Neural cell (in vitro differentiated cells): ENCODE measurements around the gene GATA6. TPM values are rescaled to one million over a fixed set of nuclear protein-coding genes. Genes with fewer than 3 reads are reported as not detected.

ENCODE experiments used
- H2AFZ ChIP-seq: fragments of 200-600, 300-800 bp; sonication (generic), shearing (Covaris generic); 2 replicates; pipeline ENCODE4 v1.6.0; 2014; ENCODE audit warnings: low read depth, mild to moderate bottlenecking, antibody characterized with exemption, low read length, moderate library complexity
- H3F3A ChIP-seq: fragments of 200-600 bp; shearing (Covaris generic); 2 replicates; pipeline ENCODE4 v1.6.1; 2016; ENCODE audit warnings: mild to moderate bottlenecking, moderate library complexity, mixed read lengths, antibody characterized with exemption, low read length; ENCODE audit not compliant: insufficient read depth, poor library complexity, severe bottlenecking
- H3K27ac ChIP-seq: fragments of 200-600, 300-800 bp; sonication (generic), shearing (Covaris generic); 2 replicates; pipeline ENCODE4 v1.5.1; 2014; ENCODE audit warnings: mild to moderate bottlenecking, low read length, moderate library complexity
- H3K27me3 ChIP-seq: fragments of 300-800, 200-600 bp; sonication (generic), shearing (Covaris generic); 2 replicates; pipeline ENCODE4 v1.6.0; 2014; ENCODE audit warnings: mild to moderate bottlenecking, low read depth, low read length, moderate library complexity; ENCODE audit not compliant: insufficient read depth
- H3K36me3 ChIP-seq: fragments of 300-800, 200-600 bp; sonication (generic), shearing (Covaris generic); 2 replicates; pipeline ENCODE4 v1.5.1; 2014; ENCODE audit warnings: mild to moderate bottlenecking, antibody characterized with exemption, low read length, moderate library complexity; ENCODE audit not compliant: insufficient read depth
- H3K4me2 ChIP-seq: fragments of 300-800, 200-600 bp; sonication (generic), shearing (Covaris generic); 2 replicates; pipeline ENCODE4 v1.6.0; 2014; ENCODE audit warnings: mild to moderate bottlenecking, low read length
- H3K4me3 ChIP-seq: fragments of 300-800, 200-600 bp; sonication (generic), shearing (Covaris generic); 2 replicates; pipeline ENCODE4 v1.5.1; 2014; ENCODE audit warnings: mild to moderate bottlenecking, low read length, moderate library complexity
- H3K79me2 ChIP-seq: fragments of 200-600 bp; shearing (Covaris generic); replicated peaks from 2 replicates; pipeline ENCODE4 v1.6.0; 2014; ENCODE audit warnings: mild to moderate bottlenecking, low read length, moderate library complexity; ENCODE audit not compliant: insufficient read depth
- H3K9ac ChIP-seq: fragments of 300-800, 200-600 bp; sonication (generic), shearing (Covaris generic); 2 replicates; pipeline ENCODE4 v1.6.1; 2016; ENCODE audit warnings: mild to moderate bottlenecking, low read length, mixed read lengths
- H3K9me2 ChIP-seq: fragments of 200-600 bp; shearing (Covaris generic); 2 replicates; pipeline ENCODE4 v1.6.1; 2016; ENCODE audit warnings: mild to moderate bottlenecking, low read length, mixed read lengths; ENCODE audit not compliant: insufficient read depth
- H3K9me3 ChIP-seq: fragments of 200-600, 300-800 bp; sonication (generic), shearing (Covaris generic); 2 replicates; pipeline ENCODE4 v1.6.1; 2016; ENCODE audit warnings: mild to moderate bottlenecking, mixed run types, low read length, moderate library complexity, mixed read lengths
- H4K20me1 ChIP-seq: fragments of 200-600 bp; shearing (Covaris generic); 2 replicates; pipeline ENCODE4 v1.6.1; 2016; ENCODE audit warnings: mild to moderate bottlenecking, mixed run types; ENCODE audit not compliant: insufficient read depth
- EP300 ChIP-seq: fragments of 450-650 bp; conservative IDR thresholded peaks from 2 replicates; pipeline ENCODE4 v1.6.1; 2014; ENCODE audit warnings: antibody characterized with exemption, mild to moderate bottlenecking, moderate library complexity; ENCODE audit not compliant: poor library complexity, severe bottlenecking
- EZH2 ChIP-seq: fragments of 200-600, 300-800 bp; shearing (Covaris generic), sonication (generic); IDR thresholded peaks from 2 replicates; pipeline ENCODE4 v1.6.1; 2014; ENCODE audit warnings: antibody characterized with exemption, low read length, borderline replicate concordance, mild to moderate bottlenecking; ENCODE audit not compliant: insufficient read depth, poor library complexity, severe bottlenecking
- MXI1 ChIP-seq: fragments of 450-650 bp; conservative IDR thresholded peaks from 2 replicates; pipeline ENCODE4 v1.6.1; 2014; ENCODE audit warnings: antibody characterized with exemption, mild to moderate bottlenecking; ENCODE audit not compliant: poor library complexity, severe bottlenecking
- POLR2AphosphoS5 ChIP-seq: IDR thresholded peaks from 2 replicates; pipeline ENCODE4 v1.6.1; 2012
- RAD21 ChIP-seq: fragments of 450-650 bp; conservative IDR thresholded peaks from 2 replicates; pipeline ENCODE4 v1.6.1; 2014; ENCODE audit warnings: antibody characterized with exemption, mild to moderate bottlenecking, moderate library complexity
- SMC3 ChIP-seq: fragments of 450-650 bp; conservative IDR thresholded peaks from 2 replicates; pipeline ENCODE4 v1.6.1; 2014; ENCODE audit warnings: antibody characterized with exemption, mild to moderate bottlenecking, moderate library complexity; ENCODE audit not compliant: poor library complexity
- TAF1 ChIP-seq: IDR thresholded peaks from 2 replicates; pipeline ENCODE4 v1.6.1; 2012; ENCODE audit warnings: low read depth
- polyA plus RNA-seq: library from polyadenylated mRNA; depleted of rRNA; stranded (reverse); fragments of >200 nt; gene quantifications from 2 replicates; pipeline ENCODE4 v1.2.3, GENCODE V29; 2014
- TF ChIP-seq, protein P1 (sequence below): IDR thresholded peaks from 2 replicates; pipeline ENCODE4 v1.6.1; 2012; ENCODE audit warnings: borderline replicate concordance
- TF ChIP-seq, protein P2 (sequence below): fragments of 450-650 bp; IDR thresholded peaks from 2 replicates; pipeline ENCODE4 v1.5.1; 2014; ENCODE audit warnings: antibody characterized with exemption, mild to moderate bottlenecking, moderate library complexity; ENCODE audit not compliant: poor library complexity, severe bottlenecking

GATA6 gene
- polyA plus RNA-seq, 1 donor from 2014 or later = not detected

DNA sequence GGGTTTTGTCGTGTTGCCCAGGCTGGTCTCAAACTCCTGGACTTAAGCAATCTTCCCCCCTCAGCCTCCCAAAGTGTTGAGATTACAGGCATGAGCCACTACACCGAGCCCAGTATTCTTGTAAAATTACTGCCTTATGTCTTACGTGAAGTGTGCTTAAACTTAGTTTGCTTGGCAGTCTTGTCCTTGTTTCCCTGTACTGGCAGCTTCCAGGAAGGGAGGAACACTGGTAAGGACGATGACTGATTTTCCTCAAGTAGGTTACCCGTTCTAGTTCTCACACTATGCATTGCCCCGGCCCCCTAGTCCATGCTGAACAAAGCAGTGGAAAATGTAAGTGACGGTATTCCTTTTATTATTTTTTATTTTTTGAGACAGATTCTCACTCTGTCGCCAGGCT lies 19.7 kb upstream of the GATA6 start:
- TF ChIP-seq RAD21 = no peak
- TF ChIP-seq POLR2AphosphoS5 = no peak
- TF ChIP-seq, protein P1, sequence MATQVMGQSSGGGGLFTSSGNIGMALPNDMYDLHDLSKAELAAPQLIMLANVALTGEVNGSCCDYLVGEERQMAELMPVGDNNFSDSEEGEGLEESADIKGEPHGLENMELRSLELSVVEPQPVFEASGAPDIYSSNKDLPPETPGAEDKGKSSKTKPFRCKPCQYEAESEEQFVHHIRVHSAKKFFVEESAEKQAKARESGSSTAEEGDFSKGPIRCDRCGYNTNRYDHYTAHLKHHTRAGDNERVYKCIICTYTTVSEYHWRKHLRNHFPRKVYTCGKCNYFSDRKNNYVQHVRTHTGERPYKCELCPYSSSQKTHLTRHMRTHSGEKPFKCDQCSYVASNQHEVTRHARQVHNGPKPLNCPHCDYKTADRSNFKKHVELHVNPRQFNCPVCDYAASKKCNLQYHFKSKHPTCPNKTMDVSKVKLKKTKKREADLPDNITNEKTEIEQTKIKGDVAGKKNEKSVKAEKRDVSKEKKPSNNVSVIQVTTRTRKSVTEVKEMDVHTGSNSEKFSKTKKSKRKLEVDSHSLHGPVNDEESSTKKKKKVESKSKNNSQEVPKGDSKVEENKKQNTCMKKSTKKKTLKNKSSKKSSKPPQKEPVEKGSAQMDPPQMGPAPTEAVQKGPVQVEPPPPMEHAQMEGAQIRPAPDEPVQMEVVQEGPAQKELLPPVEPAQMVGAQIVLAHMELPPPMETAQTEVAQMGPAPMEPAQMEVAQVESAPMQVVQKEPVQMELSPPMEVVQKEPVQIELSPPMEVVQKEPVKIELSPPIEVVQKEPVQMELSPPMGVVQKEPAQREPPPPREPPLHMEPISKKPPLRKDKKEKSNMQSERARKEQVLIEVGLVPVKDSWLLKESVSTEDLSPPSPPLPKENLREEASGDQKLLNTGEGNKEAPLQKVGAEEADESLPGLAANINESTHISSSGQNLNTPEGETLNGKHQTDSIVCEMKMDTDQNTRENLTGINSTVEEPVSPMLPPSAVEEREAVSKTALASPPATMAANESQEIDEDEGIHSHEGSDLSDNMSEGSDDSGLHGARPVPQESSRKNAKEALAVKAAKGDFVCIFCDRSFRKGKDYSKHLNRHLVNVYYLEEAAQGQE = no peak
- no peak for TF ChIP-seq EZH2
- TF ChIP-seq SMC3 = no peak
- TF ChIP-seq MXI1 = no peak
- TF ChIP-seq TAF1 = no peak
- TF ChIP-seq, protein P2, sequence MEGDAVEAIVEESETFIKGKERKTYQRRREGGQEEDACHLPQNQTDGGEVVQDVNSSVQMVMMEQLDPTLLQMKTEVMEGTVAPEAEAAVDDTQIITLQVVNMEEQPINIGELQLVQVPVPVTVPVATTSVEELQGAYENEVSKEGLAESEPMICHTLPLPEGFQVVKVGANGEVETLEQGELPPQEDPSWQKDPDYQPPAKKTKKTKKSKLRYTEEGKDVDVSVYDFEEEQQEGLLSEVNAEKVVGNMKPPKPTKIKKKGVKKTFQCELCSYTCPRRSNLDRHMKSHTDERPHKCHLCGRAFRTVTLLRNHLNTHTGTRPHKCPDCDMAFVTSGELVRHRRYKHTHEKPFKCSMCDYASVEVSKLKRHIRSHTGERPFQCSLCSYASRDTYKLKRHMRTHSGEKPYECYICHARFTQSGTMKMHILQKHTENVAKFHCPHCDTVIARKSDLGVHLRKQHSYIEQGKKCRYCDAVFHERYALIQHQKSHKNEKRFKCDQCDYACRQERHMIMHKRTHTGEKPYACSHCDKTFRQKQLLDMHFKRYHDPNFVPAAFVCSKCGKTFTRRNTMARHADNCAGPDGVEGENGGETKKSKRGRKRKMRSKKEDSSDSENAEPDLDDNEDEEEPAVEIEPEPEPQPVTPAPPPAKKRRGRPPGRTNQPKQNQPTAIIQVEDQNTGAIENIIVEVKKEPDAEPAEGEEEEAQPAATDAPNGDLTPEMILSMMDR = no peak
- no peak for TF ChIP-seq EP300
- H3K4me3 ChIP-seq = no peak overlapping the region
- no peaks in the 10 kb centered on the region for H3K27me3 ChIP-seq

DNA sequence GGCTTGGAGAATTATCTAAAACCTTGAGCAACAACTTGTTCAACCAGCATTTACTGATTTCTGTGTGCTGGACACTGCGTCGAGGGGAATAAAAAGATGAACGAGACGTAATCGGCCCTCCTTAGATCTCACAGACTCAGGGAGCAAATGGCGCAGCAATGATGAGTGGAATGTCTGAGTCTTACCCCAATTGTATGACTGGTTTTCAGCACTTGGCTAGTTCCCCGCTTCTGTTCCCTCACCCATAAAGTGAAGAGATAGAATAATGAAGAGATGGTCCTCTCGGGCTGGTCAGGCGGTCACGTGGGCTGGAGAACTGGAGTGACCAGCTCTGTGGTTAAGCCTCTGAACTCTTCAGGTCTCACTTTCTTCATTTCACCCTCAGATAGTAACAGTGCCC lies 17.3 kb upstream of the GATA6 start:
- Histone ChIP-seq H2AFZ (no peak overlapping the region), H3K79me2 (no peaks in the 10 kb centered on the region), H4K20me1 (no peaks in the 10 kb centered on the region), H3K27ac (no peak overlapping the region), H3F3A (no peaks in the 10 kb centered on the region), H3K4me3 (no peak overlapping the region), H3K36me3 (no peaks in the 10 kb centered on the region), H3K9me2 (no peaks in the 10 kb centered on the region), H3K27me3 (no peaks in the 10 kb centered on the region), H3K9me3 (no peaks in the 10 kb centered on the region), H3K9ac (no peak overlapping the region), H3K4me2 (no peak overlapping the region)
- TF ChIP-seq EP300 (no peak), EZH2 (no peak)
- TF ChIP-seq, protein P1 = no peak

More for the DNA sequence above, 19.7 kb upstream of the GATA6 start:
- Histone ChIP-seq H3F3A (no peaks in the 10 kb centered on the region), H3K4me2 (no peak overlapping the region), H3K79me2 (no peaks in the 10 kb centered on the region), H3K9me3 (no peaks in the 10 kb centered on the region), H4K20me1 (no peaks in the 10 kb centered on the region), H3K9ac (no peak overlapping the region), H3K9me2 (no peaks in the 10 kb centered on the region), H3K36me3 (no peaks in the 10 kb centered on the region), H3K27ac (no peak overlapping the region), H2AFZ (no peak overlapping the region)
